Gastroesophageal sphincter (tissue), 4 donors: ENCODE data around the gene CDK17. TPM values are rescaled to one million over a fixed set of nuclear protein-coding genes. Genes with fewer than 3 reads are reported as not detected.

Experiments
- ATAC-seq: fragments of 150-250 bp; one replicate; pipeline ENCODE4 v1.9.1; 2016; ENCODE audit warnings: mild to moderate bottlenecking, moderate library complexity
- H3K27ac ChIP-seq, 4 donors: fragments of 200-600 bp; sonication (generic) in 3 of 4; 1 replicate in 3 of 4; 2 replicates in 1 of 4; pipeline ENCODE4 v1.5.1; 2016 to 2019
- H3K27me3 ChIP-seq: fragments of 200-600 bp; sonication (generic); one replicate; pipeline ENCODE4 v1.5.1; 2019
- H3K36me3 ChIP-seq, 2 donors: fragments of 200-600 bp; sonication (generic); one replicate each; pipeline ENCODE4 v1.5.1; 2019; ENCODE audit warnings: control low read depth in 1 of 2
- H3K4me1 ChIP-seq, 3 donors: fragments of 200-600 bp; sonication (generic); 1 replicate in 2 of 3; 2 replicates in 1 of 3; pipeline ENCODE4 v1.5.1; 2016 to 2019; ENCODE audit warnings: control low read depth in 2 of 3
- H3K4me3 ChIP-seq, 2 donors: fragments of 200-600 bp; sonication (generic); one replicate each; pipeline ENCODE4 v1.5.1; 2019; ENCODE audit warnings: mild to moderate bottlenecking in 1 of 2, moderate library complexity in 1 of 2
- H3K9me3 ChIP-seq, 3 donors: fragments of 200-600 bp; sonication (generic); one replicate each; pipeline ENCODE4 v1.5.1; 2017 to 2019; ENCODE audit warnings: control low read depth in 2 of 3
- EP300 ChIP-seq: sonication (generic); formaldehyde crosslinking; IDR thresholded peaks from one replicate; pipeline ENCODE4 v1.6.1; 2017; ENCODE audit warnings: antibody characterized with exemption, mild to moderate bottlenecking
- POLR2A ChIP-seq, 2 donors: fragments of 450-650 bp; IDR thresholded peaks; one replicate each; pipeline ENCODE4 v1.6.1; 2017; ENCODE audit warnings: antibody characterized with exemption in 2 of 2, mild to moderate bottlenecking in 2 of 2, moderate library complexity in 1 of 2
- POLR2AphosphoS5 ChIP-seq: sonication (generic); formaldehyde crosslinking; IDR thresholded peaks from one replicate; pipeline ENCODE4 v1.6.1; 2017; ENCODE audit warnings: antibody characterized with exemption
- WGBS, 2 donors: methylation state at CpG; one replicate each; pipeline ENCODE4 v1.1.5; 2018; ENCODE audit warnings: low coverage in 1 of 2; 5-methylcytosine and 5-hydroxymethylcytosine counted together
- total RNA-seq, 4 donors: library from RNA; depleted of rRNA; stranded (reverse); fragments of >200 nt; gene quantifications; one replicate each; pipeline ENCODE4 v1.1.0, GENCODE V29; 2016
- TF ChIP-seq, protein P1 (sequence below), 4 experiments: fragments of 200-600 bp in 2 of 4; fragments of 450-650 bp in 2 of 4; sonication (generic) in 1 of 4; IDR thresholded peaks; one replicate each; pipeline ENCODE4 v1.5.1; 2017 to 2019; ENCODE audit warnings: antibody characterized with exemption in 4 of 4, mild to moderate bottlenecking in 2 of 4, moderate library complexity in 2 of 4

CDK17 gene
- total RNA-seq, 4 donors from 2014 or later: 54.4 to 77.9 (median 62.9) TPM

DNA sequence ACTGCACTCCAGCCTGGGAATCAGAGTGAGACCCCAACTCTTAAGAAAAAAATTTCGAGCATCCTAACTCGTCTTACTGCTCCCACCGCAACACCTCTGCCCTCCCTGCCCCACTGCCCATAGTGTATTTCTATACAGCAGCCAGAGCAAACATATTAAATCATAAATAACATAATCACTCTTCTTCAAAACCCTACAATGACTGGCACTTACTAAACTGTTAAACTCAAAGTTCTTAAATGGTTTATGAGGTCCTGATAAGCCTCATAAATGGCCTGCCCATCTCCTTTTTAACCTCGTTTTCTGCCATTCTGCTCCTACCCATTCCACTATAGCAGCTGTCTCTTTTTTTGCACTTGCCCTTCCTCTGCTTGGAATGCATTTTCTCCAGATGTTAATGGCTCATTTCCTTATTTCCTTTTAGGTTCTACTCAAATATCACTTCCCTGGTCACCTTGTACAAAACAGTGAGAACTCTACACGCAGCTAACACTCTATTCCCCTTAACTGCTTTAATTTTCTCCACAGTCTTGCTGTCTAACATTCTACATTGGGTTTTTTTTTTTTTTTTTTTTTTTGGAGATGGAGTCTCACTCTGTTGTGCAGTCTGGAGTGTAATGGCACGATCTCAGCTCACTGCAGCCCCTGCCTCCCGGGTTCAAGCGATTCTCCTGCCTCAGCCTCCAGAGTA lies 45.2 kb downstream of the CDK17 start:
- Histone ChIP-seq H3K27ac (peak overlapping the region in 1 of 4 donors; percentile 11), H3K4me1 (peaks cover 15 to 96% (median 29%) of the 10 kb centered on the region in 3 donors), H3K4me3 (no peak overlapping the region), H3K36me3 (no peaks in the 10 kb centered on the region), H3K9me3 (no peaks in the 10 kb centered on the region), H3K27me3 (no peaks in the 10 kb centered on the region)
- WGBS, 2 donors: 84 to 88% methylated on average over 4 to 8 of the region's 8 CpGs
- TF ChIP-seq EP300: no peak
- no peak for TF ChIP-seq POLR2A (IDR thresholded peaks at IDR 0.05)
- TF ChIP-seq, protein P1, sequence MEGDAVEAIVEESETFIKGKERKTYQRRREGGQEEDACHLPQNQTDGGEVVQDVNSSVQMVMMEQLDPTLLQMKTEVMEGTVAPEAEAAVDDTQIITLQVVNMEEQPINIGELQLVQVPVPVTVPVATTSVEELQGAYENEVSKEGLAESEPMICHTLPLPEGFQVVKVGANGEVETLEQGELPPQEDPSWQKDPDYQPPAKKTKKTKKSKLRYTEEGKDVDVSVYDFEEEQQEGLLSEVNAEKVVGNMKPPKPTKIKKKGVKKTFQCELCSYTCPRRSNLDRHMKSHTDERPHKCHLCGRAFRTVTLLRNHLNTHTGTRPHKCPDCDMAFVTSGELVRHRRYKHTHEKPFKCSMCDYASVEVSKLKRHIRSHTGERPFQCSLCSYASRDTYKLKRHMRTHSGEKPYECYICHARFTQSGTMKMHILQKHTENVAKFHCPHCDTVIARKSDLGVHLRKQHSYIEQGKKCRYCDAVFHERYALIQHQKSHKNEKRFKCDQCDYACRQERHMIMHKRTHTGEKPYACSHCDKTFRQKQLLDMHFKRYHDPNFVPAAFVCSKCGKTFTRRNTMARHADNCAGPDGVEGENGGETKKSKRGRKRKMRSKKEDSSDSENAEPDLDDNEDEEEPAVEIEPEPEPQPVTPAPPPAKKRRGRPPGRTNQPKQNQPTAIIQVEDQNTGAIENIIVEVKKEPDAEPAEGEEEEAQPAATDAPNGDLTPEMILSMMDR (IDR thresholded peaks at IDR 0.05): no peak
- no peak for TF ChIP-seq POLR2AphosphoS5
- ATAC-seq: no peak

DNA sequence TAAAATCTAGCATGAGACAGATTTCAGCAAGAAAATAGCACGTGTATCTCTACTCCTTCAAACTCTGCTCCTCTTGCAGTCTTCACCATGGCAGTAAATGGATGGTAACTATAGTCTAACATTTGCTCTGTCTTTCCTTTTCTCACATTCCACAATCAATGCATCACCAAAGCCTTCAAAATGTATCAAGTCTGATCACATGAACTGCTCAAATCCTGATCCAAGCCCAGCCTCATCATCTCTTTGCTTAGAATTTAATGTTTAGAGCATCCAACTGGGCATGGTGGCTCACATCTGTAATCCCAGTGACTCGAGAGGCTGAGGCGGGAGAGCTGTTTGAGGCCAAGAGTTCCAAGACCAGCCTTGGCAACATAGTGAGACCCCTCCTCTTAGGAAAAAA lies 45.9 kb downstream of the CDK17 start:
- ATAC-seq: no peak
- Histone ChIP-seq H3K36me3 (no peaks in the 10 kb centered on the region), H3K4me3 (no peak overlapping the region), H3K4me1 (peaks cover 15 to 89% (median 29%) of the 10 kb centered on the region in 3 donors), H3K27ac (peak overlapping the region in 3 of 4 donors; percentile 11 to 18 (median 17)), H3K9me3 (no peaks in the 10 kb centered on the region), H3K27me3 (no peaks in the 10 kb centered on the region)
- no peak for TF ChIP-seq POLR2A (IDR thresholded peaks at IDR 0.05)
- TF ChIP-seq EP300: no peak
- no peak for TF ChIP-seq POLR2AphosphoS5
- TF ChIP-seq, protein P1 (IDR thresholded peaks at IDR 0.05): no peak
- 55 to 80% methylated on average over 2 of the region's 3 CpGs for WGBS, 2 donors

DNA sequence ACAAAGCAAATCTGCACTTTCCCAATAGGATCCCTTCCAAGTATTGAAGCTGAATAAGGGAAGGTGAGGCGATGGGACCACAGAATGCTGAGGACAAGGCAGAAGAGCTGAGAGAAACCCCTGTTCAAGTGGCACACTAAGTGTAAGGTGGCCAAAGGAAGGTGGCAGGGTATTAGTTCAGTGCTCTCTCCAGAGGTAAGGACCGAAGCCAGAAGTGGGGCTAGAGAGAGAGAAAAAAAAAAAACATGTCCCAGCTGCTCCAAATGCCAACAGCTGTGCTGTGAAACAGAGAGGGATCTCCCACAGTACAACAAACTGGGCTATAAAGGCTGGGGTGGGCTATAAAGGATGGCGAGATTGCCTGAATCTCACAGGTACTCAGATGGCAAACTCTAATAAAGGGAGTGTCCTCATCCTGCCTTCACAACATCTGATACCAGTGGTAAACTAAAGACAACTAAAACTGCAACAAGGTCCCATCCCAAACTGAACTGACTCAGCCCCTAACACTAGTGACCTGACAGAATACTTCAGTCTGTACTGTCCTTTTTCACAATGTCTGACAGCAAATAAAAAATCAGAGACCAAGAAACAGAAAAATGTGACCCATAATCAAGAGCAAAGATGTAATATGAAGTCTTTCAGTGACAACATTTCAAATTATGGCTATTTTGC lies 47.9 kb downstream of the CDK17 start:
- no peak for TF ChIP-seq POLR2AphosphoS5
- TF ChIP-seq EP300: no peak
- no peak for TF ChIP-seq POLR2A (IDR thresholded peaks at IDR 0.05)
- TF ChIP-seq, protein P1 (IDR thresholded peaks at IDR 0.05): no peak
- Histone ChIP-seq H3K27me3 (no peaks in the 10 kb centered on the region), H3K4me1 (peaks cover 15 to 82% (median 29%) of the 10 kb centered on the region in 3 donors), H3K27ac (peak overlapping the region in 2 of 4 donors; percentile 37 to 59), H3K36me3 (no peaks in the 10 kb centered on the region), H3K9me3 (no peaks in the 10 kb centered on the region), H3K4me3 (no peak overlapping the region)
- peak; percentile 34 for ATAC-seq
- WGBS, 2 donors: 38 to 42% methylated on average over 2 of the region's 3 CpGs

DNA sequence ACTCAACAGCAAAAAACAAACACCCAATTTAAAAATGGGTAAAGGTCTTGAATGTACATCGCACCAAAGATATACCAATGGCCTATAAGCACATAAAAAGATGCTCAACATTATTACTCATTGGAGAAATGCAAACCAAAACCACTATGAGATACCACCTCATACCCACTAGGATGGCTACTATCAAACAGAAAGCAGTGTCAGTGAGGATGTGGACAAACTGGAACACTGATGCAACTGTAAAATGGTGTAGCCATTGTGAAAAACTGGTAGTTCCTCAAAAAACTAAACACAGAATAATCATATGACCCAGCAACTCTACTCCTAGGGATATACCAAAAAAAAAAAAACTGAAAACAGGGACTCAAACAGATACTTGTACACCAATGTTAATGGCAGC lies 49.3 kb downstream of the CDK17 start:
- TF ChIP-seq EP300 (no peak), POLR2AphosphoS5 (no peak), POLR2A (IDR thresholded peaks at IDR 0.05) (no peak)
- TF ChIP-seq, protein P1 (IDR thresholded peaks at IDR 0.05): no peak
- Histone ChIP-seq H3K27ac (no peak overlapping the region), H3K4me1 (peaks cover 15 to 82% (median 29%) of the 10 kb centered on the region in 3 donors), H3K9me3 (no peaks in the 10 kb centered on the region), H3K27me3 (no peaks in the 10 kb centered on the region), H3K4me3 (no peak overlapping the region), H3K36me3 (no peaks in the 10 kb centered on the region)
- peak; percentile 46 for ATAC-seq
- 95 to 100% methylated on average over 1 of the region's 1 CpG for WGBS, 2 donors
